A673 (cell line): ENCODE data around the gene LMAN2. TPM values are rescaled to one million over a fixed set of nuclear protein-coding genes. Genes with fewer than 3 reads are reported as not detected.
"Not testable (repeated sequence)": the region's sequence is repeated elsewhere in the genome, so short reads cannot be mapped to it uniquely, and the experiment has no call there.

Experiments used
- BruUV-seq: library from RNA; stranded (reverse); fragments of 400-500 nt; replicated peaks from 2 replicates; lab custom pipeline; 2021; lab: Mats Ljungman, UMichigan
- CTCF ChIA-PET: fragments of 300-600 bp; sonication (Branson Sonifier 250); formaldehyde crosslinking; loops from one replicate; lab custom pipeline; 2022; ENCODE audit warnings: antibody characterized with exemption; lab: Charles Lee
- POLR2A ChIA-PET: fragments of 300-600 bp; sonication (Branson Sonifier 250); formaldehyde crosslinking; loops from one replicate; lab custom pipeline; 2022; ENCODE audit warnings: antibody characterized with exemption; ENCODE audit not compliant: low non-redundant PET; lab: Charles Lee
- DNase-seq: peaks from one replicate; pipeline ENCODE4 v3.0.0-alpha.2; 2015; ENCODE audit warnings: low spot score
- H3K27ac ChIP-seq: fragments of 200-600 bp; sonication (generic); 2 replicates; pipeline ENCODE4 v1.5.1; 2016; ENCODE audit warnings: mixed run types, low read depth, mild to moderate bottlenecking, mixed read lengths, antibody characterized with exemption, low read length; ENCODE audit not compliant: poor library complexity, severe bottlenecking
- H3K27me3 ChIP-seq: fragments of 200-600 bp; sonication (generic); replicated peaks from 2 replicates; pipeline ENCODE4 v1.6.1; 2017; ENCODE audit warnings: mixed run types, low read depth, mild to moderate bottlenecking, mixed read lengths, antibody characterized with exemption, low read length; ENCODE audit not compliant: insufficient read depth, poor library complexity
- H3K36me3 ChIP-seq: fragments of 200-600 bp; sonication (generic); 2 replicates; pipeline ENCODE4 v1.6.1; 2016; ENCODE audit warnings: mixed run types, mild to moderate bottlenecking, mixed read lengths, antibody characterized with exemption, low read length; ENCODE audit not compliant: insufficient read depth, poor library complexity, severe bottlenecking
- H3K4me1 ChIP-seq: fragments of 200-600 bp; sonication (generic); 2 replicates; pipeline ENCODE4 v1.6.1; 2017; ENCODE audit warnings: mixed run types, mild to moderate bottlenecking, mixed read lengths, antibody characterized with exemption, low read length; ENCODE audit not compliant: insufficient read depth, poor library complexity, severe bottlenecking
- H3K4me3 ChIP-seq: fragments of 200-600 bp; sonication (generic); 2 replicates; pipeline ENCODE4 v1.5.1; 2016; ENCODE audit warnings: low read depth, mixed run types, mild to moderate bottlenecking, mixed read lengths, low read length; ENCODE audit not compliant: poor library complexity, severe bottlenecking
- H3K9me3 ChIP-seq: fragments of 200-600 bp; sonication (generic); 2 replicates; pipeline ENCODE4 v1.6.1; 2016; ENCODE audit warnings: mixed run types, low read depth, mild to moderate bottlenecking, mixed read lengths, antibody characterized with exemption, low read length; ENCODE audit not compliant: poor library complexity, severe bottlenecking
- EZH2 ChIP-seq: fragments of 200-600 bp; sonication (generic); IDR thresholded peaks from 2 replicates; pipeline ENCODE4 v1.6.1; 2017; ENCODE audit warnings: borderline replicate concordance, low read depth, mild to moderate bottlenecking, mixed read lengths, antibody characterized with exemption, low read length; ENCODE audit not compliant: poor library complexity, severe bottlenecking
- intact Hi-C: fragments of 100-400 bp; cut with micrococcal nuclease; formaldehyde crosslinking; loops from one replicate; pipeline ENCODE4 v1.10.0; 2022; ENCODE audit not compliant: unreplicated experiment
- total RNA-seq: library from RNA; stranded (reverse); gene quantifications from 2 replicates; pipeline ENCODE4 v1.2.3, GENCODE V29; 2021
- TF ChIP-seq, protein P1 (sequence below): fragments of 300-800, 200-600 bp; sonication (generic); conservative IDR thresholded peaks from 2 replicates; pipeline ENCODE4 v1.5.1; 2017; ENCODE audit warnings: low read depth, mild to moderate bottlenecking, antibody characterized with exemption, low read length, moderate library complexity, mixed read lengths

Gene LMAN2
- total RNA-seq, 1 experiment from 2014 or later, result 98.4 TPM

- Histone ChIP-seq H3K4me3 (peak overlapping the region; percentile 35), H3K27me3 (no peaks in the 10 kb centered on the region), H3K9me3 (no peaks in the 10 kb centered on the region), H3K27ac (no peak overlapping the region), H3K36me3 (no peaks in the 10 kb centered on the region), H3K4me1 (peaks cover 20% of the 10 kb centered on the region)
- CTCF ChIA-PET, result no interaction called here
- intact Hi-C loops, result no loop called here
- POLR2A ChIA-PET, result no interaction called here
- TF ChIP-seq, protein P1, sequence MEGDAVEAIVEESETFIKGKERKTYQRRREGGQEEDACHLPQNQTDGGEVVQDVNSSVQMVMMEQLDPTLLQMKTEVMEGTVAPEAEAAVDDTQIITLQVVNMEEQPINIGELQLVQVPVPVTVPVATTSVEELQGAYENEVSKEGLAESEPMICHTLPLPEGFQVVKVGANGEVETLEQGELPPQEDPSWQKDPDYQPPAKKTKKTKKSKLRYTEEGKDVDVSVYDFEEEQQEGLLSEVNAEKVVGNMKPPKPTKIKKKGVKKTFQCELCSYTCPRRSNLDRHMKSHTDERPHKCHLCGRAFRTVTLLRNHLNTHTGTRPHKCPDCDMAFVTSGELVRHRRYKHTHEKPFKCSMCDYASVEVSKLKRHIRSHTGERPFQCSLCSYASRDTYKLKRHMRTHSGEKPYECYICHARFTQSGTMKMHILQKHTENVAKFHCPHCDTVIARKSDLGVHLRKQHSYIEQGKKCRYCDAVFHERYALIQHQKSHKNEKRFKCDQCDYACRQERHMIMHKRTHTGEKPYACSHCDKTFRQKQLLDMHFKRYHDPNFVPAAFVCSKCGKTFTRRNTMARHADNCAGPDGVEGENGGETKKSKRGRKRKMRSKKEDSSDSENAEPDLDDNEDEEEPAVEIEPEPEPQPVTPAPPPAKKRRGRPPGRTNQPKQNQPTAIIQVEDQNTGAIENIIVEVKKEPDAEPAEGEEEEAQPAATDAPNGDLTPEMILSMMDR, result no peak
- no peak for TF ChIP-seq EZH2
- BruUV-seq, result no TSS peak
- peak; percentile 61 for DNase-seq
Measured at GRCh38 chr5:177362610-177363507, 11.4 kb upstream of the LMAN2 start.

GRCh38 chr5:177362292-177362609, 10.8 kb upstream of the LMAN2 start:
- ChIA-PET CTCF (no interaction called here), POLR2A (no interaction called here)
- no peak for DNase-seq
- H3K4me1 ChIP-seq, result peaks cover 15% of the 10 kb centered on the region
- TF ChIP-seq, protein P1, result no peak
- no peak for TF ChIP-seq EZH2
- no peaks in the 10 kb centered on the region for H3K9me3 ChIP-seq
- H3K27ac ChIP-seq, result no peak overlapping the region
- H3K36me3 ChIP-seq, result no peaks in the 10 kb centered on the region
- intact Hi-C loops, result no loop called here
- no TSS peak for BruUV-seq
- H3K27me3 ChIP-seq, result no peaks in the 10 kb centered on the region
- no peak overlapping the region for H3K4me3 ChIP-seq

GRCh38 chr5:177361418-177362291, 10.2 kb upstream of the LMAN2 start:
- BruUV-seq, result no TSS peak
- Histone ChIP-seq H3K4me3 (no peak overlapping the region), H3K4me1 (peaks cover 9% of the 10 kb centered on the region), H3K36me3 (no peaks in the 10 kb centered on the region), H3K27me3 (no peaks in the 10 kb centered on the region), H3K9me3 (no peaks in the 10 kb centered on the region), H3K27ac (no peak overlapping the region)
- ChIA-PET CTCF (no interaction called here), POLR2A (no interaction called here)
- no peak for DNase-seq
- no peak for TF ChIP-seq EZH2
- TF ChIP-seq, protein P1, result no peak
- intact Hi-C loops, result no loop called here

DNA sequence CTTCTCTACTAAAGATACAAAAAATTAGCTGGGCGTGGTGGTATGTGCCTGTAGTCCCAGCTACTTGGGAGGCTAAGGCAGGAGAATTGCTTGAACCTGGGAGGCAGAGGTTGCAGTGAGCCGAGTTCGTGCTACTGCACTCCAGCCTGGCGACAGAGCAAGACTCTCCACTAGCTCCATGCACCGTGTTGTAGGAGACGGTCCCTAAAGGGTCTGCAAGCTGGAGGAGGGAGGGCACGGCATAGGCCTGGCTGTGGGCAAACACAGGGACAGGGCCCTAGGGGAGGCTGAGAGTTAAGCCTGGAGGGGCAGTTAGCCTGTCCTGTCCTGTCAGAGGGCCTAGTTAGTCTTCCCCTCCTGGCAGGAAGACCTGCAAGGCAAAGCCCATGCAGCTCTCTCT, 9.3 kb upstream of the LMAN2 start:
- CTCF ChIA-PET, POLR2A ChIA-PET, BruUV-seq, H3K27ac ChIP-seq, H3K9me3 ChIP-seq, H3K4me3 ChIP-seq, intact Hi-C loops, H3K27me3 ChIP-seq, DNase-seq, H3K4me1 ChIP-seq, H3K36me3 ChIP-seq: not testable (repeated sequence)
